Measurements from ENCODE around the gene FLAD1.

Gene FLAD1

DNA sequence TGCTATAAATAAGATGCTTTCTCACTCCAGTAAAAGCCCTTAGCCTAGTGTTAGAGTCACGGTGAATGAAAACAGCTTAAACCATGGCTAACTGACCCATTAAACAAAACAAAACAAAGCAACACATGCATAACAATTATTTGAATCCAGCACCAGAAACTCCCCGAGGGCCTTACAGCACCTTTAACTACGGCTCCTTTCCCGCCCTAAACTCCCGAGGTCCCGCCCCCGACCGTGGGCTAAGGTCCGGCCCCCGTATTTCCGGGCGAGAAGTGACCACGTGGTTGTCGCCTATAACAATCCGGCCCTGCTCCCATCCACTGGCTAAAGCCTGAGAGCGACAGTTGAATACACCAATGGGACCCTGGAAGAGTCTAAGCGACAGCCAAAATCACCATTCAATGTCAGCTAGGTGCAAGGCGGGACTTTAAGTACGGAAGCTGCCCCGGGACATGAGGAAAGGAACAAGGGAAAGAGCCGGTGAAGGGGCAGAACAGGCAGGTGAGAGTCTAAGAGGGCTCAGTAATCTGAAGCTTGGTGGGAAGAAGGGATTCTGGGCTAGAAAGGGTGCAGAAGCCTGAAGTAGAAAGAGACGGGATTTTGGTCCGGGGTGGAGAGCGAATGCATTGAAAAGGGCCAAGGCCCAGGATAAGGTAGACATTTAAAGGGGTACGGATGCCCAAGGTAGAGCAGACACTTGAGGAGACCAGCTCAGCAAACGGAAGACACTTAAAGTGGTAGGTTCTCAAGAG, at the start of gene FLAD1:
Gene FLAD1, plus strand, starts transcription at position 448 of the 752 bp plus-strand sequence. CDS start 351 bp downstream, outside the sequence.
- DNase-seq = peak; percentile 100

DNA sequence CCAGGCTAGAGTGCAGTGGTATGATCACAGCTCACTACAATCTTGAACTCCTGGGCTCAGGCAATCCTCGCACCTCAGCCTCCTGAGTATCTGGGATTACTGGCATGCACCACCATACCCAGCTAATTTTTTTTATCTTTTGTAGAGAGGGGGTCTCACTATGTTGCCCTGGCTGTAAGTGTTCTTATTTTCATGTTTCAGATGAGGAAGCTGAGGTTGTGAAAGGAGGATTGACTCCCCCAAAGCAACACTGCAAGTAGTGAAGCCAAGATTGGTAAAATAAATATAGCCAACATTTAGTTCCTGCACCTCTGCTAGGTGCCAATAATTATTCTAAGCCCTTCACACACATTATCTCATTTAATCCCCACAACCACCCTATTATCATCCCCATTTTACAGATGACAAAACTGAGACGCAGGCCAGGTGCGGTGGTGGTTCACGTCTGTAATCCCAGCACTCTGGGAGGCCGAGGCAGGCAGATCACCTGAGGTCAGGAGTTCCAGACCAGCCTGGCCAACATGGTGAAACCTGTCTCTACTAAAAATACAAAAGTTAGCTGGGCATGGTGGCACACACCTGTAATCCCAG, 48.7 kb upstream of the FLAD1 start:
- DNase-seq = no peak

GRCh38 chr1:154935749-154936554, 47.2 kb upstream of the FLAD1 start:
- DNase-seq = no peak

DNA sequence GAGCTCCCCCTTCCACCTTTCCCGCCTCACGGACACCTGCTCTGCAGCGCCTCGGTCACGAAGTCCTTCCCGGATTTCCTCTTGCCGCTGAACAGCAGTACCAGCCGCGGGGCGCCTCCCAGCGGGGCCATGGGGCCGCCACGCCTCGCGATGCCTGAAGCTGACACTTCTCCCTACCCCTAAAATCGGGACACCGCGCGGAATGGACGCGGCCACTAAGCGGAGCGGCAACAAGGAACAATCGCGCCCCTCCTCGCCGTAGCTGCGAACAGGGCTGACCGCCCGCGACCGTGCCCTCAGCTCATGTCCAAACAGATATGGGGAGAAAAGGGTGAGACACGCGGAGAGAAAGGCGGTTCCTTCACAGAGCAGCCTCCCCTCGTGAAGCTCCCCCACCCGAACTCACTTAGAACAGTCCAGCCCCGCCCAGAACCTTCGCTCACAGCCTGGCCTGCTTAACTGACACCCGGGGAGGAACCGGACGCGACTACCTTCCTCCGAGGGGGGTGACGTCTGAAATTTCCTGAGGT, 46.5 kb upstream of the FLAD1 start, which contains the start of gene PMVK:
Gene PMVK, minus strand, starts transcription at position 165 of the 530 bp plus-strand sequence. Its CDS starts 34 bp downstream, at position 131.
- DNase-seq = peak; percentile 97

- DNase-seq = peak; percentile 97
Measured at GRCh38 chr1:154937085-154937987, 45.8 kb upstream of the FLAD1 start.

DNA sequence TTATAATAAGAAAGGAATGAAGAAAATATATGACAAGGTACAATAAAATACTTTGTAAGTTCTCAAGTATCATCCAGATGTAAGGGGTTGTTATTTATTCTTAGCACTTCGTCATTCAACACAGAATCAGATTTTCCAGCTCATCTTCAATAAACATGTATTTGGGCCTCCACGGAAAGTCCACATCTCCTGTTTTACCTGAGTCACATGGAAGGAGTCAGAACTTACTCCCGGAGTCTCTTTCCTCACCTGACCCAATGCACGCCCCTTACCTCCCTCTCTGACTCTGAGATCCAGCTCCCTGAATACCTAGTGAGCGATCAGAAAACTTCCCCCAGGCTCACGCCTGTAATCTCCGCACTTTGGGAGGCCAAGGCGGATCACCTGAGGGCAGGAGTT, 45.2 kb upstream of the FLAD1 start:
- DNase-seq = no peak

DNA sequence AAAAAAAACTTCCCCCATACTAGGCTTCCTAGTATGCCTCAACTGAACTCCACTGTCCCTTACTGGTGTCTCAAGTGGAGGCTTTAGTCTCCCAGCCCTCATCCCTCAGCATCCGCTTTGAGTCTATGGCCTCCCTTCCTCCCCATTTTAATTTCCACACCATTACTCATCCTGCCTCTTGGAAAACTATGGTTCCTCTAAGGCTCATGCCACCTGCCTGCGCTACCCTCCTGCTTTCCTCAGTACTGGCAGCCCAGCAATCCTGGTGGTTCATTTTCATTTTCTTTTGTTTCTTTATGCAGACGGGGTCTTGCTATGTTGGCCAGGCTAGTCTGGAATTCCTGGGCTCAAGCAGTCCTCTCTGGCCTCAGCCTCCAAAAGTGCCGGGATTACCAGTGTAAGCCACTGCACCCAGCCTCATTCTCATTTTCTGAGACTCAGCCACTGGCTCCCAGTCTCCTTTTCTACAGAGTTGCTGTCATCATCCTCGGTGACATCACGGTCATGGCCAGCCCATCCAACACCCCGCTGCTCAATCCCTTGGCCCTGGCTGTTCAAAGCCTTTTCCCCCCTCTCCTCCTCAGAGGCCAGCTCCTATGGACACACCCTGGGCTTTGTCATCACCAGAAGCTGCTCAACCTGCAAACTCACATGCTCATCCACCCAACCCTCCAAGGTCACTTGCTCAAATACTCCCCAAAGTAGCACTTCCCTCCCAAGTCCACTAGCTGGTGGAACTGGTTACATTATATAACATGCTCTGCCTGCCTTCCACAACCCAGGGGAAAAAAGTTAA, 44.3 kb upstream of the FLAD1 start:
- no peak for DNase-seq

GRCh38 chr1:154940213-154940560, 43.0 kb upstream of the FLAD1 start:
- DNase-seq = no peak

- no peak for DNase-seq
Measured at GRCh38 chr1:154940651-154941194, 42.4 kb upstream of the FLAD1 start.

DNA sequence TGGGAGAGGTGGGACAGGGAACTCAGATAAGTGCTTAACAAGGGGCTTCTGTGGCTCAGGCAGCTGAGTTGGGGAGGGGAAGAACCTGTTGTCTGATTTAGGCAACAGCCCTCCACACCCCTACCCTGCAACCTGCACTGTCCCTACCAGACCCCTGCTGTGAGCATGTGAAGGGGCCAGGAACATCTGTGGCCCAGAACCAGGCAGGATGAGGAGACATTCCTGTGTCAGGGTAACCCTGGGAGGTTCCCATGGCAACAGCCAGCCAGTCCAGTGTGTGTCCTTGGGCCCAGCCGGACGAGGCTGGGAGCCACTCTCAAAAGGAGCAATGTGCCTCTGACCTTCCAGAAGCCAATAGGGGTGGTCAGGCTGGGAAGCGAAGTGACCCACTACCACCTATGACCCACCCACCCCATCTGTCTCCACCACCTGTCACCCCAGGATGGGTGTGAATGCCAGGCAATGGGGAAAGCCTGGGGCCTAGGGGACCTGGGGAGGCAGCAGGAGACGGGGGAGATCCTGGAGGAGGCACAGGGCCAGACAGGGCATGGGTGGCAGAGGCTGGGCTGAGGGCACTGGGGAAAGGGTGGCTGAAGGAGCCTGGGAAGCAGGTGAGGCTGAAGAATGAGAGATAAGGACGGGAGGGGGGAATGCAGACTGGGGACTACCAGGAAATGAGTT, 41.7 kb upstream of the FLAD1 start:
- DNase-seq = no peak

- no peak for DNase-seq
Measured at GRCh38 chr1:154943649-154944400, 39.3 kb upstream of the FLAD1 start.

GRCh38 chr1:154944401-154945159, 38.6 kb upstream of the FLAD1 start:
- no peak for DNase-seq

DNA sequence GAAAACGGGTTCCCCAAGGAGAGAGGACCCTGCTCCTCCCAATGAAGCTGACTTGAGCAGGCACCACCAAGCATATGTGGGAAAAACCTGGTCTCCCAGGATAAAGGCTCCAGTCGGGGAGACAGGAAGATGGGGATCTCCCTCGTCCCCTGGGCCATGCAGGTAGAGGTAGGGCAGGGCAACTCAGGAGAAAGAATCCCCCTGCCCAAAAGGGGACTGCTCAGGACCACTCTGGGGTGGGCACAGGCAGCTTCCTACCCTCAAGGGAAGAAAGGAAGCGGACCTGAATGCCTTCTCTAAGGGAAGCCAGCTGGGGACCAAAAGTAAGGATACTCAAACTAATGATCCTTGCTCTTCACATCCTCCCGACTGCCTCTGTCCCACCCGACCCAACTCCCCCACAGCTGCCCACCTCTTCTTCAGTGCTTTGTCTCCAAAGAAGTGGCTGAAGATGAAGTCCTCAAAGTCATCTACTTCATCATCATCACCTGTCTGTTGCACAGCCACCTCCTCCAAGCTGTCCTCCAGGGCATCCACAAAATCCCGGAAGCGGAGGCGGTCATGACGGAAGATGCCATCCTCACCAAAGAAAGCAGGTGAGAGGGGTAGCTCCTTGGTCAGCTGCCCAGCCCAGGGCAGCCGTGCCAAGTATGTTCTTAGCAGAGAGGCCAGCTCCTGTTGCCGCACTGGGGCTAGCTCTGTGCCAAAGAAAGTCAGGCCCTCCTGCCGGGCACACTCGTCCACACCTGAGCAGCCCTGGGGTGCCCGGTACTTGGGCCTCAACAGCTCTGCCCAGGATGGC, 37.8 kb upstream of the FLAD1 start:
- no peak for DNase-seq

DNA sequence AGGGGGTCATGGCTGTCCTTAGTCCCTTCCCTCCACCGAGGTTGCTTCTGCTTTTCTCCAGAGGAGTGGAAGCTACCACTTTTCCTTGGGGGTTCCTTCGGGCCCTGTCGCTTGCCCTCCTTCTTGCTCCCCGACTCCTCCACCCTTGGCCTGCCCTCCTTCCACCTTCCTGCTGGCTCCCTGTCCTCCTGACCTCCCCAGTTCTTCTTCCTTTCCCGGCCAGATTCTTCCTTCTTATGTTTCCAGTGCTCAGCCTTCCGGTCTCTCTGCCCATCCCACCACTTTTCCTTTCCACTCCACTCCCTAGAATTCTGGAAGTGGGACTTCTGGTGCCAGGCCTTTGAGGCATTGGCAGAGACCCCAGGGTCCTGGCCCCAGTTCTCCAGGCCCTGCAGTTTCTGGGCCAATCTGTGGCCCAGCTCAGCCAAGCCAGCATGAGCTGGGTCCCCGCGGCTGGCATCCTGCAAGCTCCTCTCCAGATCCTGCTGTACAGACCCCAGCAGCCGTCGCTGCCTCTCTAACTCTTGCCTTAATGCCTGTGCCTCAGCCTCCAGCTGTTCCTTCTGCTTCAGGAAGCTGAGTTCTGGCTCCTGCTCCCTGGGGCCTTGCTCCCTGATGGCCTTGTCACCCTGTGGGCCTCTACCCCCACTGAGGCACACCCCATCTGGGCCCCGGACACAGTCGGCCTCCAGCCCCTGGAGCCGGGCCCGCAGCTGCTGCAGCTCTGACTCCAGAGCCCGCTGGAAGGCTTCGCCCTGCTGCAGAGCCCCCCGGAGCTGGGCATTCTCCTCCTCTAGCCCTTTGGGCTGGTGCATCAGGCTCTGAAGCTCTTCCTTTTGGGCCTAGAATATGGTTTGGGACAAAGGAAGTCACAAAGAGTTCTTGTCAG, 36.9 kb upstream of the FLAD1 start:
- DNase-seq = no peak

- no peak for DNase-seq
Measured at GRCh38 chr1:154948079-154948478, 35.1 kb upstream of the FLAD1 start.

- DNase-seq = no peak
Measured at GRCh38 chr1:154951901-154952657, 31.1 kb upstream of the FLAD1 start.

Data from SHP77 treated with DMSO at 0.1 percent for 48 hours (cell line).